Measurements from ENCODE around the gene HHAT.

HHAT gene

GRCh38 chr1:210360852-210361477 lies 32.3 kb downstream of the HHAT start:
- DNase-seq = peak in 1 of 2 experiments; percentile 41

GRCh38 chr1:210361665-210362064 lies 33.0 kb downstream of the HHAT start:
- no peak for DNase-seq

- DNase-seq = no peak
These were observed 33.8 kb downstream of the HHAT start for GRCh38 chr1:210362526-210362925.

GRCh38 chr1:210363119-210363518 lies 34.4 kb downstream of the HHAT start:
- no peak for DNase-seq

GRCh38 chr1:210364479-210364878 lies 35.8 kb downstream of the HHAT start:
- DNase-seq = no peak

- no peak for DNase-seq
These were observed 38.1 kb downstream of the HHAT start for GRCh38 chr1:210366767-210367166.

- no peak for DNase-seq
These were observed 38.9 kb downstream of the HHAT start for GRCh38 chr1:210367566-210367965.

- DNase-seq = no peak
These were observed 40.7 kb downstream of the HHAT start for GRCh38 chr1:210369425-210369824.

- DNase-seq = peak in 1 of 2 experiments; percentile 46
These were observed 43.2 kb downstream of the HHAT start for GRCh38 chr1:210371916-210372315.

GRCh38 chr1:210372491-210372890 lies 43.8 kb downstream of the HHAT start:
- DNase-seq = peak in 1 of 2 experiments; percentile 19

- DNase-seq = peak in 1 of 2 experiments; percentile 99
These were observed 44.4 kb downstream of the HHAT start for GRCh38 chr1:210372931-210373627.

- peak; percentile 93 to 99 for DNase-seq
These were observed 44.9 kb downstream of the HHAT start for GRCh38 chr1:210373628-210373877.

GRCh38 chr1:210373878-210374599 lies 45.3 kb downstream of the HHAT start:
- DNase-seq = peak; percentile 80 to 93

GRCh38 chr1:210374600-210374953 lies 45.9 kb downstream of the HHAT start:
- DNase-seq = no peak

- DNase-seq = no peak
These were observed 48.2 kb downstream of the HHAT start for GRCh38 chr1:210376836-210377372.

GRCh38 chr1:210377731-210378333 lies 49.1 kb downstream of the HHAT start:
- DNase-seq = no peak

GRCh38 chr1:210378736-210379135 lies 50.0 kb downstream of the HHAT start:
- DNase-seq = no peak

GRCh38 chr1:210381934-210382333 lies 53.2 kb downstream of the HHAT start:
- no peak for DNase-seq

- DNase-seq = no peak
These were observed 55.9 kb downstream of the HHAT start for GRCh38 chr1:210384625-210385024.

GRCh38 chr1:210385228-210385627 lies 56.5 kb downstream of the HHAT start:
- DNase-seq = no peak

GRCh38 chr1:210394281-210394821 lies 65.6 kb downstream of the HHAT start:
- DNase-seq = no peak

- DNase-seq = no peak
These were observed 67.8 kb downstream of the HHAT start for GRCh38 chr1:210396541-210396940.

GRCh38 chr1:210397252-210397651 lies 68.5 kb downstream of the HHAT start:
- DNase-seq = no peak
